ENCODE results near the gene KIF7.

- TF ChIP-seq, protein P1, sequence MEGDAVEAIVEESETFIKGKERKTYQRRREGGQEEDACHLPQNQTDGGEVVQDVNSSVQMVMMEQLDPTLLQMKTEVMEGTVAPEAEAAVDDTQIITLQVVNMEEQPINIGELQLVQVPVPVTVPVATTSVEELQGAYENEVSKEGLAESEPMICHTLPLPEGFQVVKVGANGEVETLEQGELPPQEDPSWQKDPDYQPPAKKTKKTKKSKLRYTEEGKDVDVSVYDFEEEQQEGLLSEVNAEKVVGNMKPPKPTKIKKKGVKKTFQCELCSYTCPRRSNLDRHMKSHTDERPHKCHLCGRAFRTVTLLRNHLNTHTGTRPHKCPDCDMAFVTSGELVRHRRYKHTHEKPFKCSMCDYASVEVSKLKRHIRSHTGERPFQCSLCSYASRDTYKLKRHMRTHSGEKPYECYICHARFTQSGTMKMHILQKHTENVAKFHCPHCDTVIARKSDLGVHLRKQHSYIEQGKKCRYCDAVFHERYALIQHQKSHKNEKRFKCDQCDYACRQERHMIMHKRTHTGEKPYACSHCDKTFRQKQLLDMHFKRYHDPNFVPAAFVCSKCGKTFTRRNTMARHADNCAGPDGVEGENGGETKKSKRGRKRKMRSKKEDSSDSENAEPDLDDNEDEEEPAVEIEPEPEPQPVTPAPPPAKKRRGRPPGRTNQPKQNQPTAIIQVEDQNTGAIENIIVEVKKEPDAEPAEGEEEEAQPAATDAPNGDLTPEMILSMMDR (IDR thresholded peaks at IDR 0.05), result no peak
- TF ChIP-seq EZH2phosphoT487 (IDR thresholded peaks at IDR 0.05), result peak; percentile 36
- TF ChIP-seq EZH2 (IDR thresholded peaks at IDR 0.05), result peak; percentile 55
Observed at GRCh38 chr15:89654847-89655805, at the start of gene KIF7.
